HUES6 (cell line): Measurements from ENCODE around the gene HID1.

ENCODE experiments used
- H3K27ac ChIP-seq: 2 replicates; pipeline ENCODE4 v1.7.0; 2013; ENCODE audit warnings: low read depth, mild to moderate bottlenecking, low read length, inconsistent platforms
- H3K27me3 ChIP-seq: 2 replicates; pipeline ENCODE4 v1.6.1; 2013; ENCODE audit warnings: low read length; ENCODE audit not compliant: control insufficient read depth, insufficient read depth
- H3K36me3 ChIP-seq: 2 replicates; pipeline ENCODE4 v1.6.1; 2013; ENCODE audit warnings: low read length; ENCODE audit not compliant: control insufficient read depth, insufficient read depth
- H3K4me1 ChIP-seq: 2 replicates; pipeline ENCODE4 v1.6.1; 2013; ENCODE audit warnings: low read length; ENCODE audit not compliant: control insufficient read depth, insufficient read depth
- H3K4me3 ChIP-seq: 2 replicates; pipeline ENCODE4 v1.5.1; 2013; ENCODE audit warnings: low read depth, low read length
- H3K9ac ChIP-seq: one replicate; pipeline ENCODE4 v1.6.1; 2013; ENCODE audit warnings: mild to moderate bottlenecking, low read length
- H3K9me3 ChIP-seq: 2 replicates; pipeline ENCODE4 v1.6.1; 2013; ENCODE audit warnings: low read depth, low read length; ENCODE audit not compliant: control insufficient read depth, insufficient read depth

Gene HID1

GRCh38 chr17:74954115-74954514 is 18.4 kb downstream of the HID1 start:
- Histone ChIP-seq H3K36me3 (no peaks in the 10 kb centered on the region), H3K27ac (no peak overlapping the region), H3K4me3 (no peak overlapping the region), H3K9ac (no peak overlapping the region), H3K27me3 (peaks cover 30% of the 10 kb centered on the region), H3K4me1 (peaks cover 15% of the 10 kb centered on the region), H3K9me3 (no peaks in the 10 kb centered on the region)

- no peaks in the 10 kb centered on the region for H3K36me3 ChIP-seq
- H3K4me3 ChIP-seq = no peak overlapping the region
- H3K4me1 ChIP-seq = peaks cover 15% of the 10 kb centered on the region
- H3K9ac ChIP-seq = no peak overlapping the region
- peaks cover 25% of the 10 kb centered on the region for H3K27me3 ChIP-seq
- H3K27ac ChIP-seq = no peak overlapping the region
- H3K9me3 ChIP-seq = no peaks in the 10 kb centered on the region
These were observed 19.3 kb downstream of the HID1 start for GRCh38 chr17:74953134-74953687.

- peaks cover 28% of the 10 kb centered on the region; the same call in 1 of the 2 replicates for H3K27me3 ChIP-seq
- H3K9me3 ChIP-seq = no peaks in the 10 kb centered on the region
- peaks cover 13% of the 10 kb centered on the region for H3K4me1 ChIP-seq
- H3K36me3 ChIP-seq = no peaks in the 10 kb centered on the region
- H3K9ac ChIP-seq = no peak overlapping the region
- no peak overlapping the region for H3K27ac ChIP-seq
- H3K4me3 ChIP-seq = no peak overlapping the region
These were observed 20.0 kb downstream of the HID1 start for GRCh38 chr17:74952431-74953133.

- H3K9me3 ChIP-seq = no peaks in the 10 kb centered on the region
- H3K4me3 ChIP-seq = no peak overlapping the region
- H3K4me1 ChIP-seq = peaks cover 13% of the 10 kb centered on the region
- no peak overlapping the region for H3K27ac ChIP-seq
- peaks cover 34% of the 10 kb centered on the region; the same call in 1 of the 2 replicates for H3K27me3 ChIP-seq
- no peak overlapping the region for H3K9ac ChIP-seq
- no peaks in the 10 kb centered on the region for H3K36me3 ChIP-seq
These were observed 20.7 kb downstream of the HID1 start for GRCh38 chr17:74951680-74952421.

- H3K9me3 ChIP-seq = no peaks in the 10 kb centered on the region
- H3K27me3 ChIP-seq = peaks cover 33% of the 10 kb centered on the region; the same call in 1 of the 2 replicates
- no peak overlapping the region for H3K9ac ChIP-seq
- H3K4me3 ChIP-seq = no peak overlapping the region
- H3K27ac ChIP-seq = no peak overlapping the region
- peaks cover 13% of the 10 kb centered on the region for H3K4me1 ChIP-seq
- H3K36me3 ChIP-seq = no peaks in the 10 kb centered on the region
These were observed 21.5 kb downstream of the HID1 start for GRCh38 chr17:74951065-74951464.

GRCh38 chr17:74950207-74950606 is 22.4 kb downstream of the HID1 start:
- H3K9me3 ChIP-seq = no peaks in the 10 kb centered on the region
- H3K27ac ChIP-seq = no peak overlapping the region
- H3K27me3 ChIP-seq = peaks cover 38% of the 10 kb centered on the region; the same call in 1 of the 2 replicates
- H3K36me3 ChIP-seq = no peaks in the 10 kb centered on the region
- no peak overlapping the region for H3K4me3 ChIP-seq
- peaks cover 13% of the 10 kb centered on the region for H3K4me1 ChIP-seq
- H3K9ac ChIP-seq = no peak overlapping the region

GRCh38 chr17:74949455-74950115 is 23.0 kb downstream of the HID1 start:
- no peaks in the 10 kb centered on the region for H3K9me3 ChIP-seq
- H3K27ac ChIP-seq = no peak overlapping the region
- no peak overlapping the region for H3K9ac ChIP-seq
- H3K27me3 ChIP-seq = peaks cover 39% of the 10 kb centered on the region; the same call in 1 of the 2 replicates
- H3K4me1 ChIP-seq = peaks cover 13% of the 10 kb centered on the region
- no peak overlapping the region for H3K4me3 ChIP-seq
- H3K36me3 ChIP-seq = no peaks in the 10 kb centered on the region

- Histone ChIP-seq H3K36me3 (no peaks in the 10 kb centered on the region), H3K27me3 (peaks cover 46% of the 10 kb centered on the region)
These were observed 25.4 kb downstream of the HID1 start for GRCh38 chr17:74947041-74947754.

GRCh38 chr17:74946641-74947040 is 25.9 kb downstream of the HID1 start:
- H3K9me3 ChIP-seq = no peaks in the 10 kb centered on the region
- no peak overlapping the region for H3K9ac ChIP-seq
- H3K36me3 ChIP-seq = no peaks in the 10 kb centered on the region
- H3K27ac ChIP-seq = no peak overlapping the region
- peaks cover 50% of the 10 kb centered on the region for H3K27me3 ChIP-seq
- H3K4me1 ChIP-seq = peaks cover 18% of the 10 kb centered on the region
- no peak overlapping the region for H3K4me3 ChIP-seq

More at GRCh38 chr17:74947041-74947754, 25.4 kb downstream of the HID1 start:
- no peak overlapping the region for H3K27ac ChIP-seq
- H3K9ac ChIP-seq = no peak overlapping the region
- no peaks in the 10 kb centered on the region for H3K9me3 ChIP-seq
- H3K4me1 ChIP-seq = peaks cover 19% of the 10 kb centered on the region
- no peak overlapping the region for H3K4me3 ChIP-seq

- Histone ChIP-seq H3K9ac (no peak overlapping the region), H3K4me3 (no peak overlapping the region), H3K27me3 (peaks cover 57% of the 10 kb centered on the region), H3K36me3 (no peaks in the 10 kb centered on the region), H3K27ac (no peak overlapping the region), H3K9me3 (no peaks in the 10 kb centered on the region), H3K4me1 (peaks cover 18% of the 10 kb centered on the region)
These were observed 27.0 kb downstream of the HID1 start for GRCh38 chr17:74945543-74945942.
